Measurements from ENCODE around the gene TNKS1BP1. TPM values are rescaled to one million over a fixed set of nuclear protein-coding genes. Genes with fewer than 3 reads are reported as not detected.

Gene TNKS1BP1
- total RNA-seq, 1 donor from 2014 or later, result 14.3 TPM

GRCh38 chr11:57256119-57256518 lies 68.6 kb downstream of the TNKS1BP1 start:
- no peaks in the 10 kb centered on the region for H3K36me3 Mint-ChIP-seq (ENCODE audit: low read depth)
- intact Hi-C loops (cut with micrococcal nuclease), result no loop called here
- ChIA-PET CTCF (no interaction called here), POLR2A (no interaction called here)
- H3K9me3 Mint-ChIP-seq, result peaks cover 8% of the 10 kb centered on the region
- TF ChIP-seq, protein P1, sequence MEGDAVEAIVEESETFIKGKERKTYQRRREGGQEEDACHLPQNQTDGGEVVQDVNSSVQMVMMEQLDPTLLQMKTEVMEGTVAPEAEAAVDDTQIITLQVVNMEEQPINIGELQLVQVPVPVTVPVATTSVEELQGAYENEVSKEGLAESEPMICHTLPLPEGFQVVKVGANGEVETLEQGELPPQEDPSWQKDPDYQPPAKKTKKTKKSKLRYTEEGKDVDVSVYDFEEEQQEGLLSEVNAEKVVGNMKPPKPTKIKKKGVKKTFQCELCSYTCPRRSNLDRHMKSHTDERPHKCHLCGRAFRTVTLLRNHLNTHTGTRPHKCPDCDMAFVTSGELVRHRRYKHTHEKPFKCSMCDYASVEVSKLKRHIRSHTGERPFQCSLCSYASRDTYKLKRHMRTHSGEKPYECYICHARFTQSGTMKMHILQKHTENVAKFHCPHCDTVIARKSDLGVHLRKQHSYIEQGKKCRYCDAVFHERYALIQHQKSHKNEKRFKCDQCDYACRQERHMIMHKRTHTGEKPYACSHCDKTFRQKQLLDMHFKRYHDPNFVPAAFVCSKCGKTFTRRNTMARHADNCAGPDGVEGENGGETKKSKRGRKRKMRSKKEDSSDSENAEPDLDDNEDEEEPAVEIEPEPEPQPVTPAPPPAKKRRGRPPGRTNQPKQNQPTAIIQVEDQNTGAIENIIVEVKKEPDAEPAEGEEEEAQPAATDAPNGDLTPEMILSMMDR (IDR thresholded peaks at IDR 0.05), result no peak
- ATAC-seq (ENCODE audit: low read depth) (no peak), DNase-seq (no peak)
- no peak overlapping the region for H3K4me3 Mint-ChIP-seq
- H3K4me1 Mint-ChIP-seq, result no peaks in the 10 kb centered on the region
- peaks cover 35% of the 10 kb centered on the region for H3K27me3 Mint-ChIP-seq
- H3K27ac Mint-ChIP-seq, result no peak overlapping the region

DNA sequence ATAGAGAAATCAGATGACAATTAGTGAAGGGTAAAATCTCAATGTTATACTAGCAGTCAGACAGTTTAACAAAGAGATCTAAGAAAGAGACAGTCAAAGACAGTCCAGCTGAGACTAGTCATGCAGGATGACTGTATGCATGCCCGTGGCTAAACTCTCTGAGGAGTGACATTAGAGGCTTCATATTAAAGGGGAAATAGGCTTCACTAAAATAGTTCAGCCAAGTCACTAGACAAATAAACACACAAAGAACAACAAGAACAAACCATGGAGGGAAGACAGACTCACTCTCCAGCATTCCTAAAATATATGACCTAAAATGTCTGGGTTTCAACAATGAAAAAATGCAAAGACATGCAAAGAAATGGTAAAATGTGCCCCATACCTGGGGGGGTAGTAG lies 69.1 kb downstream of the TNKS1BP1 start:
- H3K27me3 Mint-ChIP-seq, result peaks cover 35% of the 10 kb centered on the region
- peaks cover 8% of the 10 kb centered on the region for H3K9me3 Mint-ChIP-seq
- no peaks in the 10 kb centered on the region for H3K36me3 Mint-ChIP-seq (ENCODE audit: low read depth)
- ATAC-seq (ENCODE audit: low read depth), result no peak
- H3K4me3 Mint-ChIP-seq, result no peak overlapping the region
- no peak overlapping the region for H3K27ac Mint-ChIP-seq
- ChIA-PET POLR2A (no interaction called here), CTCF (no interaction called here)
- intact Hi-C loops (cut with micrococcal nuclease), result no loop called here
- TF ChIP-seq, protein P1 (IDR thresholded peaks at IDR 0.05), result no peak
- H3K4me1 Mint-ChIP-seq, result no peaks in the 10 kb centered on the region
- no peak for DNase-seq

GRCh38 chr11:57254631-57255030 lies 70.1 kb downstream of the TNKS1BP1 start:
- Mint-ChIP-seq H3K4me1 (no peaks in the 10 kb centered on the region), H3K4me3 (no peak overlapping the region), H3K27ac (no peak overlapping the region), H3K27me3 (peaks cover 35% of the 10 kb centered on the region), H3K9me3 (peaks cover 8% of the 10 kb centered on the region), H3K36me3 (ENCODE audit: low read depth) (no peaks in the 10 kb centered on the region)
- intact Hi-C loops (cut with micrococcal nuclease), result no loop called here
- TF ChIP-seq, protein P1 (IDR thresholded peaks at IDR 0.05), result no peak
- ATAC-seq (ENCODE audit: low read depth), result no peak
- ChIA-PET CTCF (no interaction called here), POLR2A (no interaction called here)
- no peak for DNase-seq

GRCh38 chr11:57251491-57252104 lies 73.2 kb downstream of the TNKS1BP1 start:
- Mint-ChIP-seq H3K4me1 (no peaks in the 10 kb centered on the region), H3K4me3 (no peak overlapping the region), H3K27me3 (peaks cover 32% of the 10 kb centered on the region), H3K36me3 (ENCODE audit: low read depth) (no peaks in the 10 kb centered on the region), H3K9me3 (peaks cover 5% of the 10 kb centered on the region), H3K27ac (no peak overlapping the region)
- CTCF ChIA-PET, result interaction anchor here (5.0 kb wide), 1 partner anchor 410 kb away, joined by 31 read pairs; no protein-coding TSS in a partner anchor
- no peak for ATAC-seq (ENCODE audit: low read depth)
- POLR2A ChIA-PET, result no interaction called here
- intact Hi-C loops (cut with micrococcal nuclease), result no loop called here
- TF ChIP-seq, protein P1 (IDR thresholded peaks at IDR 0.05), result no peak
- no peak for DNase-seq

DNA sequence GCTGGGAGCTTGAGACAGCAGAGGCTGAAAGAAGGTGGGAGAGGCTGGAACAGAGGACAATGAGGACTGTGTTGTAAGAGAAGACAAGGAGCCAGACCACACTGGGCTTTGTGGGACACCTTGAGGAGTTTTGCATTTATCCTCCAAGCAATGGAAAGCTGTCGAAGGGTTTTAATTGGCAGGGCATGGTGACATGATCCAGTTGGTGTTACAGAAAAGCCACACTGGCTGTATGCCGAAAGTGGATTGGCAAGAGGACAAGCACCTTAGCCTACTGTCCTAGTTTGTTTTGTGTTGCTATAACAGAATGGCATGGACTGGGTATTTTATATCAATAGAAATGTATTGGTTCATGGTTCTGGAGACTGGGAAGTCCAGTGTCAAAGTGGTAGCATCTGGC lies 73.7 kb downstream of the TNKS1BP1 start:
- Mint-ChIP-seq H3K4me3 (no peak overlapping the region), H3K27ac (no peak overlapping the region), H3K36me3 (ENCODE audit: low read depth) (no peaks in the 10 kb centered on the region), H3K4me1 (no peaks in the 10 kb centered on the region), H3K27me3 (peaks cover 30% of the 10 kb centered on the region), H3K9me3 (peaks cover 3% of the 10 kb centered on the region)
- no peak for DNase-seq
- intact Hi-C loops (cut with micrococcal nuclease), result no loop called here
- ATAC-seq (ENCODE audit: low read depth), result no peak
- CTCF ChIA-PET, result interaction anchor here (2.4 to 5.0 kb wide), 2 partner anchors 135 to 410 kb away, joined by 13 to 31 read pairs; no protein-coding TSS in a partner anchor
- POLR2A ChIA-PET, result no interaction called here
- TF ChIP-seq, protein P1 (IDR thresholded peaks at IDR 0.05), result no peak

Other genes starting within 250 kb of the TNKS1BP1 start
- not detected in 2 replicates for gene LRRC55, start 143.0 kb downstream of the TNKS1BP1 start, total RNA-seq
- gene APLNR, start 87.7 kb downstream of the TNKS1BP1 start, total RNA-seq, result not detected in 2 replicates
- gene SSRP1, start 10.9 kb upstream of the TNKS1BP1 start, total RNA-seq, result 120 and 127 TPM in 2 replicates
- gene P2RX3, start 13.4 kb upstream of the TNKS1BP1 start, total RNA-seq, result not detected in 2 replicates
- gene PRG3, start 56.2 kb upstream of the TNKS1BP1 start, total RNA-seq, result not detected in 2 replicates
- 0.76 and 1.1 TPM in 2 replicates for gene PRG2, start 65.7 kb upstream of the TNKS1BP1 start, total RNA-seq
- gene SLC43A3, start 102.2 kb upstream of the TNKS1BP1 start, total RNA-seq, result 213 and 237 TPM in 2 replicates
- gene RTN4RL2, start 135.6 kb upstream of the TNKS1BP1 start, total RNA-seq, result 0.13 and 0.24 TPM in 2 replicates
- gene SLC43A1, start 190.8 kb upstream of the TNKS1BP1 start, total RNA-seq, result 11.1 and 12.8 TPM in 2 replicates
- gene TIMM10, start 205.8 kb upstream of the TNKS1BP1 start, total RNA-seq, result 100 and 108 TPM in 2 replicates
- not detected in 2 replicates for gene SMTNL1, start 212.6 kb upstream of the TNKS1BP1 start, total RNA-seq
- gene UBE2L6, start 242.7 kb upstream of the TNKS1BP1 start, total RNA-seq, result 63.4 and 69.2 TPM in 2 replicates

Measured in activated B cell treated with CpG ODN at 0.5 μM for 24 hours (primary cell).